Endothelial cell of umbilical vein (primary cell): Measurements from ENCODE around the gene NEK3. TPM values are rescaled to one million over a fixed set of nuclear protein-coding genes. Genes with fewer than 3 reads are reported as not detected.

Experiments used
- BruUV-seq: library from RNA; stranded (reverse); fragments of 400-500 nt; replicated peaks from 2 replicates; lab custom pipeline; 2021; lab: Mats Ljungman, UMichigan
- CTCF ChIA-PET: fragments of 300-600, 350-600 bp; sonication (Branson Sonifier 250); formaldehyde crosslinking; loops from one replicate; lab custom pipeline; 2021; ENCODE audit warnings: antibody characterized with exemption, inconsistent platforms; lab: Charles Lee
- POLR2A ChIA-PET: fragments of 300-600, 350-600 bp; sonication (Branson Sonifier 250); formaldehyde crosslinking; loops from one replicate; lab custom pipeline; 2021; ENCODE audit warnings: antibody characterized with exemption, inconsistent platforms; lab: Charles Lee
- DNase-seq: peaks from one replicate; pipeline ENCODE4 v3.0.0-alpha.2; 2011; ENCODE audit warnings: low read depth, low spot score
- FAIRE-seq: peaks from 2 replicates; lab custom pipeline; 2011; peaks lifted over from hg19 to GRCh38; lab: Jason Lieb, UNC
- H2AFZ ChIP-seq: 2 replicates; pipeline ENCODE4 v1.6.0; 2012; ENCODE audit warnings: low read depth, low read length, control low read depth, inconsistent platforms
- H3K27ac ChIP-seq: 2 replicates; pipeline ENCODE4 v1.5.1; 2011; ENCODE audit warnings: low read depth, mild to moderate bottlenecking, control low read depth, low read length, moderate library complexity; ENCODE audit not compliant: insufficient read depth
- H3K27me3 ChIP-seq, 2 experiments: 2 replicates each; pipeline versions ENCODE4 v1.6.0 to v1.6.1; 2011; ENCODE audit warnings: low read length in 2 of 2, mixed read lengths in 1 of 2; ENCODE audit not compliant: control insufficient read depth in 2 of 2, insufficient read depth in 2 of 2
- H3K36me3 ChIP-seq, 2 experiments: 2 replicates in 1 of 2; 3 replicates in 1 of 2; pipeline ENCODE4 v1.5.1; 2011; ENCODE audit warnings: low read length in 2 of 2, mild to moderate bottlenecking in 1 of 2, moderate library complexity in 1 of 2; ENCODE audit not compliant: control insufficient read depth in 2 of 2, insufficient read depth in 2 of 2; ENCODE audit errors: extremely low read depth in 1 of 2
- H3K4me1 ChIP-seq: 3 replicates; pipeline ENCODE4 v1.5.1; 2011; ENCODE audit warnings: mild to moderate bottlenecking, low read length; ENCODE audit not compliant: control insufficient read depth, insufficient read depth; ENCODE audit errors: extremely low read depth
- H3K4me2 ChIP-seq: 2 replicates; pipeline ENCODE4 v1.6.1; 2011; ENCODE audit warnings: low read length, control low read depth, mixed read lengths; ENCODE audit not compliant: insufficient read depth
- H3K4me3 ChIP-seq, 3 experiments: fragments of 200-600 bp in 1 of 3; sonication (generic), shearing (Covaris generic) in 1 of 3; replicated peaks in 1 of 3; 2 replicates each; pipeline ENCODE4 v1.5.1; 2011 to 2016; ENCODE audit warnings: control low read depth in 3 of 3, low read length in 3 of 3, mild to moderate bottlenecking in 2 of 3, inconsistent platforms in 1 of 3, low read depth in 1 of 3, moderate library complexity in 1 of 3; ENCODE audit not compliant: insufficient read depth in 1 of 3
- H3K79me2 ChIP-seq: 2 replicates; pipeline ENCODE4 v1.6.0; 2012; ENCODE audit warnings: low read length, inconsistent platforms; ENCODE audit not compliant: control insufficient read depth, insufficient read depth
- H3K9ac ChIP-seq: replicated peaks from 2 replicates; pipeline ENCODE3; 2011; ENCODE audit warnings: low read length, control low read depth; ENCODE audit not compliant: insufficient read depth; ENCODE audit errors: extremely low read depth
- H3K9me1 ChIP-seq: replicated peaks from 3 replicates; pipeline ENCODE4 v1.6.0; 2011; ENCODE audit warnings: mild to moderate bottlenecking, low read length; ENCODE audit not compliant: control insufficient read depth, insufficient read depth; ENCODE audit errors: extremely low read depth
- H3K9me3 ChIP-seq: replicated peaks from 2 replicates; pipeline ENCODE4 v1.5.1; 2012; ENCODE audit warnings: low read length, inconsistent platforms; ENCODE audit not compliant: control insufficient read depth, insufficient read depth
- H4K20me1 ChIP-seq: replicated peaks from 2 replicates; pipeline ENCODE3; 2011; ENCODE audit warnings: mild to moderate bottlenecking, low read length; ENCODE audit not compliant: control insufficient read depth, insufficient read depth; ENCODE audit errors: extremely low read depth
- CTCF ChIP-seq, 2 donors: IDR thresholded peaks; 1 replicate in 1 of 2; 2 replicates in 1 of 2; pipeline ENCODE4 v1.5.1; 2011; ENCODE audit warnings: low read length in 2 of 2, mild to moderate bottlenecking in 2 of 2, moderate library complexity in 2 of 2, control low read depth in 1 of 2, inconsistent platforms in 1 of 2, low read depth in 1 of 2; ENCODE audit not compliant: insufficient read depth in 1 of 2; ENCODE audit errors: extremely low read depth in 1 of 2
- EZH2 ChIP-seq: IDR thresholded peaks from 2 replicates; pipeline ENCODE4 v1.6.1; 2012; ENCODE audit warnings: borderline replicate concordance, low read depth, mild to moderate bottlenecking, moderate library complexity, low read length, inconsistent platforms; ENCODE audit not compliant: severe bottlenecking
- FOS ChIP-seq: IDR thresholded peaks from 2 replicates; pipeline ENCODE4 v1.6.1; 2011; ENCODE audit warnings: mild to moderate bottlenecking, low read length, moderate library complexity, borderline replicate concordance; ENCODE audit not compliant: insufficient read depth
- GATA2 ChIP-seq: IDR thresholded peaks from 2 replicates; pipeline ENCODE4 v1.7.0; 2011; ENCODE audit warnings: low read depth, mild to moderate bottlenecking, moderate library complexity, mixed read lengths, low read length; ENCODE audit not compliant: insufficient read length, insufficient read depth
- JUN ChIP-seq: IDR thresholded peaks from 2 replicates; pipeline ENCODE4 v1.6.1; 2011; ENCODE audit warnings: borderline replicate concordance, low read depth; ENCODE audit not compliant: insufficient read length, insufficient read depth
- MAX ChIP-seq: IDR thresholded peaks from 2 replicates; pipeline ENCODE4 v1.6.1; 2011; ENCODE audit not compliant: insufficient read depth, insufficient read length
- MYC ChIP-seq: IDR thresholded peaks from one replicate; pipeline ENCODE4 v1.6.1; 2011; ENCODE audit warnings: mild to moderate bottlenecking, low read depth, low read length
- POLR2A ChIP-seq: IDR thresholded peaks from 2 replicates; pipeline ENCODE4 v1.6.1; 2012; ENCODE audit warnings: low read depth, mild to moderate bottlenecking, control low read depth, low read length
- POLR2AphosphoS5 ChIP-seq: IDR thresholded peaks from 2 replicates; pipeline ENCODE4 v1.6.1; 2012; ENCODE audit warnings: low read depth, mild to moderate bottlenecking, control low read depth, low read length, moderate library complexity; ENCODE audit not compliant: insufficient read depth
- dilution Hi-C: fragments of 300-500 bp; cut with MboI; formaldehyde crosslinking; loops from one replicate; pipeline ENCODE4 v1.15.0; 2019; ENCODE audit warnings: low sequenced_read_pairs; ENCODE audit not compliant: extremely low pct_ligation_motif_present
- intact Hi-C: fragments of 100-400 bp; cut with micrococcal nuclease; formaldehyde crosslinking; loops from one replicate; pipeline ENCODE4 v1.10.0; 2022
- polyA plus RNA-seq, 4 experiments: library from polyadenylated mRNA; depleted of rRNA in 3 of 4; stranded (reverse) in 3 of 4; unstranded in 1 of 4; fragments of >200 nt; gene quantifications; 2 replicates each; pipeline versions ENCODE4 v1.2.1 to v1.2.3, GENCODE V29; 2011 to 2012; ENCODE audit warnings: missing spikeins in 1 of 4
- total RNA-seq: library from RNA; stranded (reverse); gene quantifications from 2 replicates; pipeline ENCODE4 v1.2.3, GENCODE V29; 2021

Gene NEK3
- total and polyA plus RNA-seq, 2 donors (not counting 3 experiments of a cell fraction or from before 2014, with no cell fraction given), result 10.3 to 13.8 TPM

GRCh38 chr13:52125547-52125946 lies 33.9 kb downstream of the NEK3 start:
- peaks cover 0 to 6% of the 10 kb centered on the region in 2 experiments for H3K27me3 ChIP-seq
- BruUV-seq, result no TSS peak
- H4K20me1 ChIP-seq, result no peaks in the 10 kb centered on the region
- no peak overlapping the region for H3K4me3 ChIP-seq
- H3K36me3 ChIP-seq, result no peaks in the 10 kb centered on the region
- dilution Hi-C loops (no loop called here), intact Hi-C loops (loop anchor here (5.0 to 10.0 kb wide), 5 partner anchors 112 to 841 kb away; partner anchors contain the start of genes INTS6 and WDFY2)
- FAIRE-seq (no peak), DNase-seq (no peak)
- POLR2A ChIA-PET, result no interaction called here
- H3K27ac ChIP-seq, result no peak overlapping the region
- H3K4me1 ChIP-seq, result peaks cover 8% of the 10 kb centered on the region
- no peak overlapping the region for H3K9ac ChIP-seq
- TF ChIP-seq MAX (no peak), CTCF (IDR thresholded peaks at IDR 0.05; ENCODE audit: extremely low read depth in 1 of 2, insufficient read depth in 1 of 2, low read depth in 1 of 2, low read length in 2 of 2) (no peak), POLR2A (no peak), FOS (no peak), GATA2 (no peak), POLR2AphosphoS5 (no peak), JUN (no peak), MYC (no peak), EZH2 (no peak)
- H3K9me3 ChIP-seq, result no peaks in the 10 kb centered on the region
- no peaks in the 10 kb centered on the region for H3K9me1 ChIP-seq
- CTCF ChIA-PET, result interaction anchor here (1.3 to 4.9 kb wide), 6 partner anchors 26 to 1000 kb away, joined by 3 to 115 read pairs (median 24); no protein-coding TSS in a partner anchor
- H2AFZ ChIP-seq, result no peak overlapping the region
- no peak overlapping the region for H3K4me2 ChIP-seq
- no peaks in the 10 kb centered on the region for H3K79me2 ChIP-seq
